K562 (cell line): ENCODE data around the gene DAPK1. TPM values are rescaled to one million over a fixed set of nuclear protein-coding genes. Genes with fewer than 3 reads are reported as not detected.

Experiments used
- ATAC-seq: fragments of 200-7000 bp; cut with Tn5 transposase; 3 replicates; pipeline ENCODE4 v1.9.1; 2020; ENCODE audit warnings: moderate library complexity
- BruUV-seq: library from RNA; stranded (reverse); fragments of 400-500 nt; replicated peaks from 2 replicates; lab custom pipeline; 2021; lab: Mats Ljungman, UMichigan
- CTCF ChIA-PET: fragments of 300-600 bp; formaldehyde crosslinking; extraction: SDS; loops from one replicate; lab custom pipeline; 2021; ENCODE audit warnings: low intra/inter-chr PET ratio; lab: Yijun Ruan, JAX
- POLR2A ChIA-PET: fragments of 300-600, 350-650 bp; sonication (Branson Sonifier 250); formaldehyde crosslinking; extraction: SDS; loops from one replicate; lab custom pipeline; 2021; ENCODE audit warnings: antibody characterized with exemption, inconsistent platforms; lab: Yijun Ruan, JAX
- DNase-seq, 4 experiments: peaks; one replicate each; pipeline versions ENCODE4 v3.0.0 to v3.0.0-alpha.2; 2011 to 2018; ENCODE audit warnings: low spot score in 3 of 4, mixed read lengths in 3 of 4; ENCODE audit errors: extremely low read depth in 1 of 4
- FAIRE-seq: peaks from 2 replicates; lab custom pipeline; 2011; peaks lifted over from hg19 to GRCh38; lab: Jason Lieb, UNC
- H2AFZ ChIP-seq: 2 replicates; pipeline ENCODE4 v1.6.0; 2011; ENCODE audit warnings: low read depth, low read length, control low read depth, inconsistent platforms
- H3K27ac ChIP-seq: fragments of 200-600 bp; 3 replicates; pipeline ENCODE4 v1.8.0; 2011; ENCODE audit warnings: low read depth, mild to moderate bottlenecking, control low read depth, inconsistent platforms, low read length, moderate library complexity, mixed read lengths; ENCODE audit errors: extremely low read depth
- H3K27me3 ChIP-seq, 2 experiments: fragments of 300-600 bp in 1 of 2; 2 replicates in 1 of 2; 3 replicates in 1 of 2; pipeline versions ENCODE4 v1.6.0 to v1.8.0; 2011; ENCODE audit warnings: inconsistent platforms in 2 of 2, low read length in 2 of 2, mild to moderate bottlenecking in 1 of 2, mixed read lengths in 1 of 2, moderate library complexity in 1 of 2; ENCODE audit not compliant: control insufficient read depth in 2 of 2, insufficient read depth in 2 of 2
- H3K36me3 ChIP-seq: fragments of 300-600 bp; 3 replicates; pipeline ENCODE4 v1.8.0; 2011; ENCODE audit warnings: mild to moderate bottlenecking, low read length, inconsistent platforms; ENCODE audit not compliant: control insufficient read depth, insufficient read depth
- H3K4me1 ChIP-seq, 2 experiments: fragments of 200-600 bp in 1 of 2; replicated peaks in 1 of 2; 2 replicates in 1 of 2; 3 replicates in 1 of 2; pipeline versions ENCODE4 v1.5.1 to v1.8.0; 2011; ENCODE audit warnings: inconsistent platforms in 2 of 2, low read length in 2 of 2, mild to moderate bottlenecking in 1 of 2, mixed read lengths in 1 of 2, moderate library complexity in 1 of 2; ENCODE audit not compliant: control insufficient read depth in 2 of 2, insufficient read depth in 2 of 2
- H3K4me2 ChIP-seq: 2 replicates; pipeline ENCODE4 v1.6.1; 2011; ENCODE audit warnings: low read length, control low read depth, inconsistent platforms, mixed read lengths; ENCODE audit not compliant: insufficient read depth
- H3K4me3 ChIP-seq: fragments of 200-600 bp; sonication (generic), shearing (Covaris generic); 2 replicates; pipeline ENCODE4 v1.5.1; 2016; ENCODE audit warnings: control low read depth, inconsistent platforms
- H3K79me2 ChIP-seq: fragments of 200-600 bp; 3 replicates; pipeline ENCODE4 v1.8.0; 2011; ENCODE audit warnings: low read length, inconsistent platforms; ENCODE audit not compliant: control insufficient read depth, insufficient read depth
- H3K9ac ChIP-seq, 2 experiments: 2 replicates each; pipeline versions ENCODE4 v1.6.0 to v1.6.1; 2011; ENCODE audit warnings: low read depth in 2 of 2, low read length in 2 of 2, control low read depth in 1 of 2, inconsistent platforms in 1 of 2, mild to moderate bottlenecking in 1 of 2, mixed read lengths in 1 of 2; ENCODE audit not compliant: insufficient read depth in 1 of 2
- H3K9me1 ChIP-seq: one replicate; pipeline ENCODE4 v1.6.0; 2011; ENCODE audit warnings: inconsistent platforms, mild to moderate bottlenecking, low read length, moderate library complexity; ENCODE audit not compliant: control insufficient read depth, insufficient read depth
- H3K9me3 ChIP-seq: replicated peaks from 2 replicates; pipeline ENCODE4 v1.5.1; 2011; ENCODE audit warnings: low read depth, low read length, inconsistent platforms; ENCODE audit not compliant: control insufficient read depth, insufficient read depth
- H4K20me1 ChIP-seq: replicated peaks from 2 replicates; pipeline ENCODE4 v1.6.1; 2011; ENCODE audit warnings: low read length, inconsistent platforms, mixed read lengths; ENCODE audit not compliant: control insufficient read depth, insufficient read depth
- CBFA2T3 ChIP-seq: fragments of 450-650 bp; IDR thresholded peaks from 2 replicates; pipeline ENCODE4 v1.6.1; 2017
- FUS ChIP-seq: fragments of 200-400 bp; formaldehyde crosslinking; optimal IDR thresholded peaks from 2 replicates; pipeline ENCODE3; 2017; ENCODE audit warnings: low read depth, low read length
- GABPB1 ChIP-seq: sonication (generic); formaldehyde crosslinking; IDR thresholded peaks from 2 replicates; pipeline ENCODE4 v1.8.0; 2022; ENCODE audit warnings: mild to moderate bottlenecking, missing genetic modification reagents
- HDAC6 ChIP-seq: IDR thresholded peaks from 2 replicates; pipeline ENCODE4 v1.6.1; 2012; ENCODE audit warnings: low read depth, mild to moderate bottlenecking, control low read depth, inconsistent platforms, low read length, moderate library complexity
- HIVEP1 ChIP-seq: fragments of 250-450 bp; sonication (Bioruptor Pico); IDR thresholded peaks from 2 replicates; pipeline ENCODE4 v1.4.0; 2020; ENCODE audit warnings: mild to moderate bottlenecking
- MAFF ChIP-seq: IDR thresholded peaks from 2 replicates; pipeline ENCODE4 v1.6.1; 2012; ENCODE audit warnings: low read length, improper control_type of control experiment
- MEF2D ChIP-seq: conservative IDR thresholded peaks from 2 replicates; pipeline ENCODE4 v1.6.1; 2016; ENCODE audit warnings: low read depth, missing genetic modification characterization, missing compliant biosample characterization
- NCOA2 ChIP-seq, 2 experiments: fragments of 450-650 bp; IDR thresholded peaks; 2 replicates each; pipeline ENCODE4 v1.6.1; 2018; ENCODE audit warnings: mild to moderate bottlenecking in 2 of 2, moderate library complexity in 1 of 2; ENCODE audit not compliant: partially characterized antibody in 2 of 2
- NELFE ChIP-seq: IDR thresholded peaks from 2 replicates; pipeline ENCODE4 v1.6.1; 2011; ENCODE audit warnings: mild to moderate bottlenecking; ENCODE audit not compliant: insufficient read depth, insufficient read length
- POLR2A ChIP-seq: fragments of 450-650 bp; conservative IDR thresholded peaks from 2 replicates; pipeline ENCODE4 v1.6.1; 2016
- ZBTB2 ChIP-seq: fragments of 450-650 bp; IDR thresholded peaks from 2 replicates; pipeline ENCODE4 v1.6.1; 2016; ENCODE audit warnings: antibody characterized with exemption
- ZNF584 ChIP-seq: fragments of 200-800 bp; sonication (Bioruptor generic); IDR thresholded peaks from 2 replicates; pipeline ENCODE4 v1.6.1; 2016; ENCODE audit warnings: low read depth, mild to moderate bottlenecking, missing genetic modification characterization, missing compliant biosample characterization
- ZNF586 ChIP-seq: fragments of 450-650 bp; formaldehyde crosslinking; conservative IDR thresholded peaks from 2 replicates; pipeline ENCODE4 v1.4.0; 2020; ENCODE audit warnings: mild to moderate bottlenecking, moderate library complexity
- ZNF830 ChIP-seq: fragments of 250-450 bp; sonication (Bioruptor Pico); IDR thresholded peaks from 2 replicates; pipeline ENCODE4 v1.5.0; 2021; ENCODE audit warnings: mild to moderate bottlenecking
- WGBS: fragments of 100-300 bp; shearing (Covaris generic); methylation state at CpG from one replicate; pipeline ENCODE4 v1.1.6; 2016; ENCODE audit warnings: low coverage, mixed read lengths; ENCODE audit not compliant: insufficient coverage; ENCODE audit errors: missing lambda C conversion rate; 5-methylcytosine and 5-hydroxymethylcytosine counted together
- in situ Hi-C: fragments of 300-500 bp; cut with MboI; formaldehyde crosslinking; loops from 4 replicates; pipeline ENCODE4 v1.15.0; 2018; ENCODE audit warnings: inconsistent platforms, mixed read lengths
- intact Hi-C: fragments of 100-400 bp; cut with micrococcal nuclease; formaldehyde crosslinking; loops from 2 replicates; pipeline ENCODE4 v1.14.2; 2022
- polyA plus RNA-seq, 8 experiments: library from polyadenylated mRNA; depleted of rRNA in 4 of 8; stranded (reverse) in 5 of 8; unstranded in 3 of 8; fragments of >200 nt; fragmentation: Nextera tagmentation in 2 of 8; fragmentation: Illumina TruSeq in 1 of 8; extraction: Ambion mirVana in 2 of 8; extraction: Trizol in 1 of 8; gene quantifications; 2 replicates each; pipeline versions ENCODE4 v1.2.1 to v1.2.3, GENCODE V29; 2011 to 2014; ENCODE audit warnings: inconsistent platforms in 1 of 8, missing spikeins in 1 of 8
- total RNA-seq, 7 experiments: library from RNA; depleted of rRNA in 6 of 7; stranded (reverse); fragments of >200 nt in 6 of 7; fragmentation: Illumina TruSeq in 2 of 7; extraction: Trizol in 2 of 7; gene quantifications; 2 replicates each; pipeline versions ENCODE4 v1.2.1 to v1.2.3, GENCODE V29; 2011 to 2021; ENCODE audit warnings: low replicate concordance in 1 of 7
- TF ChIP-seq, protein P1 (sequence below): fragments of 450-650 bp; IDR thresholded peaks from 2 replicates; pipeline ENCODE4 v1.6.1; 2017; ENCODE audit warnings: antibody characterized with exemption
- TF ChIP-seq, protein P2 (sequence below): fragments of 250-450 bp; sonication (Bioruptor Pico); IDR thresholded peaks from 2 replicates; pipeline ENCODE4 v1.5.0; 2021
- TF ChIP-seq, protein P3 (sequence below): IDR thresholded peaks from 2 replicates; pipeline ENCODE4 v1.6.1; 2011; ENCODE audit warnings: borderline replicate concordance, low read depth, mild to moderate bottlenecking, moderate library complexity, low read length; ENCODE audit not compliant: insufficient read depth, poor library complexity, severe bottlenecking

Gene DAPK1
- total and polyA plus RNA-seq, 9 of the 15 experiments (the other 6 are each of a cell fraction or from before 2014, with no cell fraction given), result 1.7 to 26.4 (median 15.8) TPM

- TF ChIP-seq, protein P1, sequence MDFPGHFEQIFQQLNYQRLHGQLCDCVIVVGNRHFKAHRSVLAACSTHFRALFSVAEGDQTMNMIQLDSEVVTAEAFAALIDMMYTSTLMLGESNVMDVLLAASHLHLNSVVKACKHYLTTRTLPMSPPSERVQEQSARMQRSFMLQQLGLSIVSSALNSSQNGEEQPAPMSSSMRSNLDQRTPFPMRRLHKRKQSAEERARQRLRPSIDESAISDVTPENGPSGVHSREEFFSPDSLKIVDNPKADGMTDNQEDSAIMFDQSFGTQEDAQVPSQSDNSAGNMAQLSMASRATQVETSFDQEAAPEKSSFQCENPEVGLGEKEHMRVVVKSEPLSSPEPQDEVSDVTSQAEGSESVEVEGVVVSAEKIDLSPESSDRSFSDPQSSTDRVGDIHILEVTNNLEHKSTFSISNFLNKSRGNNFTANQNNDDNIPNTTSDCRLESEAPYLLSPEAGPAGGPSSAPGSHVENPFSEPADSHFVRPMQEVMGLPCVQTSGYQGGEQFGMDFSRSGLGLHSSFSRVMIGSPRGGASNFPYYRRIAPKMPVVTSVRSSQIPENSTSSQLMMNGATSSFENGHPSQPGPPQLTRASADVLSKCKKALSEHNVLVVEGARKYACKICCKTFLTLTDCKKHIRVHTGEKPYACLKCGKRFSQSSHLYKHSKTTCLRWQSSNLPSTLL, result no peak
- TF ChIP-seq ZBTB2 (no peak), FUS (no peak), ZNF586 (no peak), POLR2A (no peak), HIVEP1 (CRISPR knock-in tag) (no peak)
- TF ChIP-seq, protein P2, sequence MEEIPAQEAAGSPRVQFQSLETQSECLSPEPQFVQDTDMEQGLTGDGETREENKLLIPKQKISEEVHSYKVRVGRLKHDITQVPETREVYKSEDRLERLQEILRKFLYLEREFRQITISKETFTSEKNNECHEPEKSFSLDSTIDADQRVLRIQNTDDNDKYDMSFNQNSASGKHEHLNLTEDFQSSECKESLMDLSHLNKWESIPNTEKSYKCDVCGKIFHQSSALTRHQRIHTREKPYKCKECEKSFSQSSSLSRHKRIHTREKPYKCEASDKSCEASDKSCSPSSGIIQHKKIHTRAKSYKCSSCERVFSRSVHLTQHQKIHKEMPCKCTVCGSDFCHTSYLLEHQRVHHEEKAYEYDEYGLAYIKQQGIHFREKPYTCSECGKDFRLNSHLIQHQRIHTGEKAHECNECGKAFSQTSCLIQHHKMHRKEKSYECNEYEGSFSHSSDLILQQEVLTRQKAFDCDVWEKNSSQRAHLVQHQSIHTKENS, result no peak
Measured at GRCh38 chr9:87503430-87503829, 5.8 kb downstream of the DAPK1 start (continued).

DNA sequence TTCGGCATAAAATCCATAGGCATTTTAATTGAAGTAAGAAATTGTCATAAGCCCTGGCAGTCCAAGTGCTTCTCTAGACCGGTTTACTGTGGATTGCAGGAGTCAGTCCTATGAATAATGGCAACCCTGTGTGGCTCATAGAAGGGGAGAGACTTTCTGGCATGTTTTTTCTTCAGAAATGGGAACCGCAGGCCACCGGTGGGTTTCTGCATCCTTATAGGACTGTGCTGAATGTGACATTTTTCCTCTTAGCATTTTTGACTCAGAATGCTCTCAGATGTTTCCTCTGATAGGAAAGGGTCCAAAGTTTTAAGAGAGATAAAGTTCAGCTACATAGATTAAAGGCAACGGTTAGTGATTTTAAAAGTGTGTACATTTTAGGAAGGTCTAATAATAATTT is 6.3 kb downstream of the DAPK1 start:
- H3K4me1 ChIP-seq, result peaks cover 7 to 33% of the 10 kb centered on the region in 2 experiments; a peak in 3 of 5 replicates
- TF ChIP-seq ZNF584 (CRISPR knock-in tag) (no peak), HDAC6 (no peak), CBFA2T3 (no peak), NELFE (no peak), ZNF830 (CRISPR knock-in tag) (no peak), MAFF (no peak), MEF2D (tag) (no peak), NCOA2 (IDR thresholded peaks at IDR 0.05; ENCODE audit: partially characterized antibody in 2 of 2) (no peak), GABPB1 (CRISPR knock-in tag) (no peak)
- TF ChIP-seq, protein P3, sequence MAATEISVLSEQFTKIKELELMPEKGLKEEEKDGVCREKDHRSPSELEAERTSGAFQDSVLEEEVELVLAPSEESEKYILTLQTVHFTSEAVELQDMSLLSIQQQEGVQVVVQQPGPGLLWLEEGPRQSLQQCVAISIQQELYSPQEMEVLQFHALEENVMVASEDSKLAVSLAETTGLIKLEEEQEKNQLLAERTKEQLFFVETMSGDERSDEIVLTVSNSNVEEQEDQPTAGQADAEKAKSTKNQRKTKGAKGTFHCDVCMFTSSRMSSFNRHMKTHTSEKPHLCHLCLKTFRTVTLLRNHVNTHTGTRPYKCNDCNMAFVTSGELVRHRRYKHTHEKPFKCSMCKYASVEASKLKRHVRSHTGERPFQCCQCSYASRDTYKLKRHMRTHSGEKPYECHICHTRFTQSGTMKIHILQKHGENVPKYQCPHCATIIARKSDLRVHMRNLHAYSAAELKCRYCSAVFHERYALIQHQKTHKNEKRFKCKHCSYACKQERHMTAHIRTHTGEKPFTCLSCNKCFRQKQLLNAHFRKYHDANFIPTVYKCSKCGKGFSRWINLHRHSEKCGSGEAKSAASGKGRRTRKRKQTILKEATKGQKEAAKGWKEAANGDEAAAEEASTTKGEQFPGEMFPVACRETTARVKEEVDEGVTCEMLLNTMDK, result no peak

More for the DNA sequence above, 6.3 kb downstream of the DAPK1 start:
- peaks cover 63% of the 10 kb centered on the region for H3K79me2 ChIP-seq
- H4K20me1 ChIP-seq, result no peaks in the 10 kb centered on the region
- H3K27me3 ChIP-seq, result no peaks in the 10 kb centered on the region
- intact Hi-C loops, result no loop called here
- BruUV-seq, result no TSS peak
- no peak overlapping the region for H3K9ac ChIP-seq
- no peaks in the 10 kb centered on the region for H3K9me3 ChIP-seq
- FAIRE-seq, result peak; percentile 55
- 15% methylated on average over 5 of the region's 5 CpGs for WGBS
- H3K36me3 ChIP-seq, result peaks cover 53% of the 10 kb centered on the region; the same call in 2 of the 3 replicates
- H3K4me3 ChIP-seq, result no peak overlapping the region
- ChIA-PET CTCF (no interaction called here), POLR2A (interaction anchor here (1.6 kb wide), 1 partner anchor 11 kb away, joined by 4 read pairs; no protein-coding TSS in a partner anchor)
- H3K9me1 ChIP-seq, result no peaks in the 10 kb centered on the region
- no peak overlapping the region for H3K27ac ChIP-seq
- ATAC-seq, result no peak
- in situ Hi-C loops, result no loop called here
- H3K4me2 ChIP-seq, result no peak overlapping the region
- DNase-seq, result no peak
- no peak overlapping the region for H2AFZ ChIP-seq
